GM18502 (cell line): ENCODE data around the gene SMG1.
"Not testable (repeated sequence)": the region's sequence is repeated elsewhere in the genome, so short reads cannot be mapped to it uniquely, and the experiment has no call there.

Source experiments
- ATAC-seq: cut with Tn5 transposase; IDR thresholded peaks from one replicate; pipeline ENCODE4 v1.9.1; 2021; ENCODE audit warnings: mild to moderate bottlenecking; ENCODE audit not compliant: unreplicated experiment, poor library complexity

Gene SMG1

DNA sequence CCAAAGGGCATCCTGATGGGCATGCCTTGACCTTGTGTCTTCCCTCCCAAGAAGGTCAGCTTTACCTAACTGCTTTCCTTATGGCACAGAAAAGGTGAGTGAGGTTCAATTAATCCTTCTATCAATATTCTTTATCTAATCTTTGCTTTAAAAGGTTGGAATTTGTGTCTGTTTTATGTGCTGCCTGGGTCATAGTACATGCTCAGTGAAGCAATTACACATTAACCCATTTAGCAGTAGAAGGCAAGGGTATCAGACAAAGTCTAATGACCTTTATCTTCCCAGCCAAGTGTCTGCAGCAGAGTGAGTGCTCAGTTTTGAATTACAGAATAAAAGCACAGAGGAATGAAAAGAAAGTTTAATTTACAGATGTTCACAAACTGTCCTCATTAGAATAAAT is 63.3 kb downstream of the SMG1 start:
- ATAC-seq, result not testable (repeated sequence)

DNA sequence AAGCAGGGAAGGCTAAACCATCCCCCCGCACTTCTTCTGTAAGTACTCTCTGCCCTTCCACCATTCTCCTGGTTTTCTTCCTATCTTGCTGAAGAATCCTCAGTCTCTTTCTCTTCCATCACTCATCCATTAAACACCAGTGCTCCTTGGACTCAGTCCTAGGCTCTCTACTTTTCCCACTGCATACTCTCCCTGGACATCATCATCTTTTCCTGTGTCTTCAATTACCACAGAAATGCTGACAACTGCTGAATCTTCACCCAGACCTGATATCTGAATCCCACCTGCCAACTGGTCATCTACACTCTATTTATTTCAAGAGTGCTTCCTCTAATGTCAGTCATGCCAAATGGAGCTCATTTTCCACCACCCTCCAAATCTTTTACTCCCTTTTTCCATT is 71.0 kb downstream of the SMG1 start:
- no peak for ATAC-seq

DNA sequence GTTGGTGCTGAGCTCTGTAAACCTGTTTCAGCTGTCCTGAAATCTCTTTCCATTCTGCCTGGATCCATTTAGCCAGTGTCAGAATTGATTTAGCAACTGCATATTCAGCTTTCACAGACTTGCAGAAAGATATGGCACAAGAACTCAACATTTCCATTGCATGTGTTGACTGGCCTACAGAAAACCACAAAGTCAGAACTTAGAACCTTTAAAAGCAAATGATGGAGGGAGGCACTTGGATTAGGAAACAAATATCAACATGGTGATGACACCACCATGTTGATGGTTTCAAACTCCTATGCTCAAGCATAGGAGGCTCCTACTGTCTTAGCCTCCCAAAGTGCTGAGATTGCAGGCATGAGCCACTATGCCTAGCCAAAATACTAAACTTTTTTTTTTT is 72.5 kb downstream of the SMG1 start:
- no peak for ATAC-seq

DNA sequence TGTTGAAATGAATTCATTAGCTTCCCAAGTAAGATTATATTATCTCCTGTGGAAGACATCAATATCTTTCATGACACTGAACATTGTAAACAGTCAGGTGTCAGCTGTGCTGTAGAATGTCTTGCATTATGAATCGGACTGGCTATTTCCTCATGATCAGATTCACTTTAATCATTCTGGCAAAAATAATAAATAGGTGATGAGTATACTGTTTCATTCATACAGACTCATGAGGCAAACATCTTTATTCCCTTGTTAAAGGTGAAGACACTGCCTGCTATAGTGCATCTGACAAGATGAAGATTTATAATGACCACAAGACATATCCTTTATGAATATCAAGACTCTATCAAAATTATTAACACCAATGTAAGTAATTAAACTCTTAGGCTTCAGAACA is 73.6 kb downstream of the SMG1 start:
- no peak for ATAC-seq

DNA sequence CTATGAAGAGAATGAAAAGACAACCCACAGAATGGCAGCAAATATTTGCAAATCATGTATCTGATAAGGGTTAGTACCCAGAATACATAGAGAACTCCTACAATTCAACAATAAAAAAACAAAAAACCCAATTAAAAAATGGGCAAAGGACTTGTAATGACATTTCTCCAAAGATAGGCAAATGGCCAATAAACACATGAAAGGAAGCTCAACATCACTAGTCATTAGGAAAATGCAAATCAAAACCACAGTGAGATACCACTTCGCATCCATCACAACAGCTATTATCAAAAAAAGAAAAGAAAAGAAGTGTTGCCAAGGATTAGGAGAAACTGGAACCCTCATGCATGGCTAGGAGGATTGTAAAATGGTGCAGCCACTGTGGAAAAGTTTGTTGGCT is 79.8 kb downstream of the SMG1 start:
- no peak for ATAC-seq

DNA sequence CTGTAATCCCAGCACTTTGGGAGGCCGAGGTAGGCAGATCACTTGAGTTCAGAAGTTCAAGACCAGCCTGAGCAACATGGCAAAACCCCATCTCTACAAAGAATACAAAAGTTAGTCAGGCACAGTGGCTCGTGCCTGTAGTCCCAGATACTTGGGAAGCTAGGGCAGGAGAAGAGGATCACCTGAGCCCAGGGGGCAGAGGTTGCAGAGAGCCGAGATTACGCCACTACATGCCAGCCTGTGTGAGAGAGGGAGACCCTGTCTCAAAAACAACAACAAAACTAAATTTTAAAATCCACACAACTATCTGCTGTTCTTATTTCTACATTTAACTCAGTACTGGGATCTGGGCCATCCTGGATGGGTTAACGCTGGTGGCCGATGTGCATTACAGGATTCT is 83.6 kb downstream of the SMG1 start:
- no peak for ATAC-seq

DNA sequence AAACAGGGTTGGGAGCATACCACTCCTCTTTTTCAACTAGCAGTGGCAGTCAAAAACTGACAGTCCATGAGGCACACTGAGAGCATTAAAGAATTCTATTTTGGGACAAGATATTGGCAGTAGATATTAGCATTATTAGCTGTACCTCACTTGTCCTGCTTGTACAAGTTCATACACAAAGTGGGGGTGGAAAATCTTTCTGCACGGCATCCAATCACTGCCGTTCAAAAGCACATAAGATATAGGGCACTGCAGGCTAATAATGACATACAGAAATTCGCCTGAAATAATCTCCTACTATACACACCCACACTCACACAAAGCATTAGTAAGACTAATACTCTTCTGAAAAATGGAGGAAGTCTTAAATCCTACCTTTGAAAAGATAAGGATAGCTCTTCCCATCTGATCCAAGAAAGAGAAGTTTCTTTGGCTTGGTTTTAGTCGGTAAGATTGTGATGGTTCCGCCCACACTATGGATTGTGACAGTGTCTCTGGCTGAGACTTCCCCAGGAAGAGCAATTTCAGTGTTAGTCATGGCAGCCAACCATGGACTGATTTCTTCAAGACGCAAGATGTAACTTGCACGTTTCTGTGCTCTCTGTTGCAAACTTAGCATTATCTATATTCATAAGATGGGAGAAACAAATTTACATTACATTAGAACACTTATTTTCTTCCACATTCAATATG is 84.2 kb downstream of the SMG1 start:
- ATAC-seq, result no peak

DNA sequence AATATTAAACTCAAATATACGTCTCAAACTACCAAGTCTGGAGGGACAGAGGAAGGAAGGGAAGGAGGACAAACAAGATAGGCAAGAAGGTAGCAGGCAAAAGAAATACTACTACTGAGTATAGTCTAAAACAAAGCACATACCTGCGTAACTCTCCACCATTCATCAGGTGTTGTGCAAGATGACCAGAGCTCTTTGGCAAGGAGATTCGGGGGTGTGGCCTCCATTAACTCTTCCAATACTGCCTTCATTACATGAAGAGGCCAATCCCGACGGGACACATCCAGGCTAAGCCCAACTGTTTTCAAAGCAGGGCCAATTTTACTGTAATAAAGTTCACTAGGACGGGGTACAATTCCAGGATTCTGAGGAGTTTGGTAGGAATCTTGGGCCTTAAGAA is 86.7 kb downstream of the SMG1 start:
- ATAC-seq, result no peak

DNA sequence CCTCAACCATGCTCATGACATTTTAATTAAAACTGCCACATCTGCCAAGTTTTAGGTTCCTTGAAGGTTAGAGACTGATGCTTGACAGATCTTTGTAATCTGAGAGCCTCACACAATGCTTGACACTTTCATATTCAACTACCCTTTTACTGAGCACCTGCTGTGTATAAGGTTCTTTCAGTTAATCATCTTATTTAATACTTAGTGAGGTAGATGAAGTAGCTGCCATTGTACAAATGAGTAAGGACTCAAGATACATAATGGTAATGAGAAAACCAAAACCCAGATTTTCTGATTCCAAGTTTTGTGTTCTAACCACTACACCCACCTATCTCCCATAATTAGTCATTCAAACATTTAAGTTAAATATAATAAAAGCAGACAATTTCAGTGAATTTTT is 89.5 kb downstream of the SMG1 start:
- no peak for ATAC-seq

DNA sequence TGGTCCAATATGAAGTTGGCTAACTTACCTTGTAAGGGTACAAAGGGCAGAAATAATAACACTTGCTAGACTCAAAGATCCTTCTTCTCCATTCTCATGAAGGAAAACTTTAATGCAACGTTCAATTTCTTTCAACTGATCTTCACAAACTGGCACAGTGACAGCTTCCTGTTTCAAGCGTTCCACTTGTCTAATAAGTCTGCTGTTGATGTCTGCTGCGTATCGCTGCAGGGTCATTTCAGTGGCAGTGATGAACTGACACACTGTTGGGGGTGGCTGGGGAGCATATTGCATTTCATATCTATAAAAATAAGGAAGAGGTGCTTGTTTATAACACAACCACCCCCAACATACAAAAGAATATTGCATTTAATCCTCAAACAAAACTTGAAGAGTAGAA is 91.3 kb downstream of the SMG1 start:
- no peak for ATAC-seq

DNA sequence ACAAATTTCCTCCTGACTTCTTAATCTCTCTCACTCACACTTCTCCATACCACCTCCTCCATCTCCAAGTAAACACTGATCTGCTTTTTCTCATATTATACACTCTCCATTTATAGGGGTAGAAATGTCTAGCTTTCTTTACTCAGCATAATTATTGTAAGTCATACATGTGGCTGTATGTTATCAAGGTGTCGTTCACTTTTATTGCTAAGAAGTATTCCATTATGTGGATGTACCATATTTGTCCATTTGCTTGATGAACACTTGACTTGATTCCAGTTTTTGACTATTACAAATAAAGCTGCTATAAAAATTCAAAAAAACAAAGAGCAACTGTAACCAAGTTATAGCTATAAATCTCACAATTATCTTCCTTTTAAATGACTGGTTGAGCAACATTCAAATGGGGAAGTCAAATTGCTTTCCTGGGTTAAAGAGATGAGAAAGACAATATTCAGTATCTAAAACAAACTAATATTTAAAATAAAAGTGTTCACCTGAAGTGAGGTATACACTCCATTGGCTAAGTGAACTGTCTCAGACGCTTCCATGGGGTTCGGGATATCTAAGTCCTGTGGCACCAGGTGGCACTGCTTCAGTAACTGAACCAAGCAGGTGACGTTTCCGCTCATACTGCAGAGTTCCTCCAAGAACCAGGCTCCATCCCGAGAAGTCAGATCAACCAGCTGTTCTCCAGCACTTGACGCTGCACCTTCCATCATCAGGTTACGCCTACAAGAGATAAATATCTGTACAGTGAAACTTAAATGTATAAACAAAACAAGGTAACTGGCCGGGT is 92.3 kb downstream of the SMG1 start:
- no peak for ATAC-seq

DNA sequence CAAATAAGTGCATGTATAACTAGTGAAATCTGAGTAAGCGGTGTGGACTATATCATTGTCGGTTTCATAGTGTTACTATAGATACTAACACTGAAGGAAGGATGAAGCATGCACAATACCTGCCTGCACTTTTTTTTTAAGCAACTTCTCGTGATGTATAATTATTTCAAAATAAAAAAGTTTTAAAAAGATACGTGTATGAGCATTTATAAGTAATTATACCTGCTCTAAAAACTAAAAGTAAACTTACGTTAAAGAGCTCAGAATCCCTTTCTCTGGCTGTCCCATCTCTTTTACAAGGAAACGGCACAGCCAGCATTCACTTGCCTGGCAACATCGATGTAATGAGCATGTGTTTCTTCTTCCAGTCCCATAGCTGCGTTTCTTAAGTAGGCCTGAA is 93.6 kb downstream of the SMG1 start:
- ATAC-seq, result no peak

DNA sequence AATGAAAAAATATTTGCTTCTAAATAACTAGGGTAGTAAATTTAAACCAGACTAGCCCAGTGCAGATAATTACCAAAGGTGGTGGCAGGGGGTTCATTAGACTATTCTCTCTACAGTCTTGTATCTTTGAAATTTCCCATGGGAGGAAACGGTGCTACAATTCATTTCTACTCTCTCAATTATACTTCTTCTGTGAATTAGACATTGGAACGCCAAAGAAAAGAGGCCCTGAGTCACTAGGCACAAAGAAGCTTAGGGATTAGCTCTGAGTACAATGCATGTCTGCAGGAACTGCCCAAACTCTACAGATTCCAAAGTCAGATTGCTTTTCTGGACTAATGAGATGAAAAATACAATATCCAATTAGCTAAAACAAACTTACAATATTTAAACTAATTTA is 94.2 kb downstream of the SMG1 start:
- ATAC-seq, result no peak

DNA sequence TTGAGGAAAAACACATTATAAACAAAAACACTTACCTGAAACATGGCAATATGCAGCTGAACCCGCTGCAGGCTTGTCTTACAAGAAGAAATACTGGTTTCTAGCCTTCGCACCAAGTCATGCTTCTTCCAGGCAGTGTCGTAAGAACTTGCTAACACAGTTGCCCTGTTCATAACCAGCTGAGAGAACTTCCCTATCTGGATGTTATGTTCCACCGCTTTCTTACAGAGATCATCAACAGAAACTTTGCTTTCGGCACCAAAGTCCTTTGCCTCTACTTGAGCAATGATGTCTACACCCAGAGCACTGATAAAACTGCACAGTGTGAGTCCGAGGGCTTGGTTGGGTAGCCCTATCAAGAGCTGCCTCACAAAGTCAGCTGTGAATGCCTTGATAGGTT is 97.0 kb downstream of the SMG1 start:
- no peak for ATAC-seq

DNA sequence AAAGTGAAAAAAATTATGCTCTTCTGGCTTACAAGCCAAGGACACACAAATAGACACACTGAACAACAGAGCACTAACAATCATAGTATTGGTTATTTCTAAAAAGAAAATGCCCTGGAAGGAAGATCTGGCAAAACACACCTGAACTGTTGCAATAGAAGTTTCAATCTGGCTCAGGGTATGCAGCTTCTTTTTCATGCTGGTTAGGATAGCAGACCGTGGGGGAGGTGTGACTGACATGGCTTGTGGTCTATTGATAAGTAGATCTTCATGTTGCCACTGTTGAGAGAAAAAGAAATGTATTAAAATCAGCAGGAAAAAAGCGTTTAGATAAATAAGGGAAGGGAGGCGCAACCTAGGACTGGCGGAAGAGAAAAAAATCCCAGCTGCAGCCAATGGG is 98.3 kb downstream of the SMG1 start:
- ATAC-seq, result no peak

DNA sequence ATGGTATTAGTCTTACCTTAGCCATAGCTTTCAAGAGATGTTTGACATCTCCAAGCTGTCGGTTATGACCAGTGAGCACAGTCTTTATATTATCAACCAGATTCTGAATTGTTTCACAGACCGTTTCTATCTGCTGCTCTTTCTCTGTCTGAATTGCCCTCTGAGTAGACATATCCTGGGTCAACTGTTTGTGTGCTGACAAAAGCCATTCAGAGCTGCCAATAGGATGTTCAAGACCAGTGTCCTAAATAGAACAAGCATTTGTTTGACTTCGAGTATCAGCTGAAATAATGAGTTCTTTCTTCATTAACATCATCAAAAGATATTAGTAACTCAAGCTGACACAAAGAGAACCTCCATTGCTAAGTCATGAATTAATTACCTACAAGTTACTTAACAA is 109.9 kb downstream of the SMG1 start:
- no peak for ATAC-seq

DNA sequence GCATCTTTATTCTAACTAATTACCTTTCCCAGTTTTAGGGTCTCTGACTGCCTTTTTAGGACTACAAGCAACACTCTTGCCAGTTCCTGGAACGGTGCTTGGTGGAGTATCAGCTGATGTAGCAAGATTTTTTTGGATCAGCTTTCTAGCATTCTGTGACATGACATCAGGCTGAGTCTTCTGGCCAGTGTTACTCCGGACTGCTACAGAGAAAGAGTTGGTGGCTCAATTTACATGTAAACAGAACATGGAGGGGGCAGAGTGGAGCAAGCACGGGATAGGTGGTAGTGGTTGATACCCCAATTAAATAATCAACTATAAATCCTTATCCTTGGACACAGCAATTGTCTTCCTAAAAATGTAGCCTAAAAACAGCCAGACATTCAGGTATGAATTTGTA is 114.3 kb downstream of the SMG1 start:
- no peak for ATAC-seq

DNA sequence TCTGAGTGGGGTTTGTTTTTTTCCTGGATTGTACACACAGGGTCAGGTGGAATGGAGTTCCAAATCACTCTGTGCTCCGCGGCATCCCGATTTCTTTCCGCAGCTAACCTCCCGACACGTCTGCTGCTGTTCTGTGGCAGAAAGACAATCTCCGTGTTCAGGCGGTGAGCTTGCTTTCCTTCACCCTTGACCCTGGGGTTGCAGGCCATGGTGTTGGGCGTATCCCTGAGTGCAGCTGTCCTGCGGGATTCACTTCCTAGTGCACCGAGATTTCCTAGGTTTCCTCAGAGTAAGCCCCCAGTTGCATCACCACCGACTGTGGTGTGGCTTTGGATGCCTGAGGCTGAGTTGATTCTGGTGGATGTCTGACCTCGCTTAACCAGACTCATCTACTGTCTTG is 117.0 kb downstream of the SMG1 start:
- ATAC-seq, result no peak

DNA sequence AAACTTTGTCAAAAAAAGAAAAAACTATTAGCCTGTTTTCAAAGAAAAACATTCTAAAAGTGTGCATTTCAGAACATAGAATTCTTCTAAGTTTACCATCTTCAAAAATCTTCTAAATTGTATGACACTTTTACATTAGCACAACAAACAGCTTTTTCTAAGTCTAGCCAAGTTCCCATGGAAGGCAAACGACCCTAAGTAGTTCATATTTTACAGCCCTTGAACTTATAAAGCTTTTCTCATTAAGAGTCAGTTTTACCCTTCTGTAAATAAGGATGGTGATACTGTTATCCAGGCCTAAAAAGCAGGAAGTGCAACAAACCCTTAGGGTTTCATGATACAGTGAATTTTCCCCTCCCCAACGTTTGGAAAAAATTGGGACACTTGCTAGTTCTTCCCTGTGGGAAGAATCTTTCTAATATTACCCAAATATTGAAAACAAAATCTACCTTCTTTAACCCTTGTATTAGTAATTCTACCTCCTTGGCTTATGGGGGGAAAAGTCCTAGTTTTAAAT is 120.9 kb downstream of the SMG1 start:
- no peak for ATAC-seq

DNA sequence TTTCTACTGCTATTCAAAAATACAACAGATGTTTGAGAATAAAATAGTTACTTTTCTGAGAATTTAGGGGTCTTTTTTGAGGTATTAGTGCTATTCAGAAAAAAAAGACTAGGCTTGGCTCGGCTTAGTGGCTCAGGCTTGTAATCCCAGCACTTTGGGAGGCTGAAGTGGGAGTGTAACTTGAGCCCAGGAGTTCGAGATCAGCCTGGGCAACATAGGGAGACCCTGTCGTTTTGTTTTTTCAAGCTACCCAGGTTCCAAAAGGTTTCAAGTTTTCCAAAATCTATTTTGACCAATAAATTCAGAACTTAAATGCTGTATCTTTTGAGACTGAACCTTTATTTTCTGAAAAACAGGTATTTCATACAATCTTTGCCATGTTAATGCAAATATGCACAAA is 121.7 kb downstream of the SMG1 start:
- no peak for ATAC-seq

DNA sequence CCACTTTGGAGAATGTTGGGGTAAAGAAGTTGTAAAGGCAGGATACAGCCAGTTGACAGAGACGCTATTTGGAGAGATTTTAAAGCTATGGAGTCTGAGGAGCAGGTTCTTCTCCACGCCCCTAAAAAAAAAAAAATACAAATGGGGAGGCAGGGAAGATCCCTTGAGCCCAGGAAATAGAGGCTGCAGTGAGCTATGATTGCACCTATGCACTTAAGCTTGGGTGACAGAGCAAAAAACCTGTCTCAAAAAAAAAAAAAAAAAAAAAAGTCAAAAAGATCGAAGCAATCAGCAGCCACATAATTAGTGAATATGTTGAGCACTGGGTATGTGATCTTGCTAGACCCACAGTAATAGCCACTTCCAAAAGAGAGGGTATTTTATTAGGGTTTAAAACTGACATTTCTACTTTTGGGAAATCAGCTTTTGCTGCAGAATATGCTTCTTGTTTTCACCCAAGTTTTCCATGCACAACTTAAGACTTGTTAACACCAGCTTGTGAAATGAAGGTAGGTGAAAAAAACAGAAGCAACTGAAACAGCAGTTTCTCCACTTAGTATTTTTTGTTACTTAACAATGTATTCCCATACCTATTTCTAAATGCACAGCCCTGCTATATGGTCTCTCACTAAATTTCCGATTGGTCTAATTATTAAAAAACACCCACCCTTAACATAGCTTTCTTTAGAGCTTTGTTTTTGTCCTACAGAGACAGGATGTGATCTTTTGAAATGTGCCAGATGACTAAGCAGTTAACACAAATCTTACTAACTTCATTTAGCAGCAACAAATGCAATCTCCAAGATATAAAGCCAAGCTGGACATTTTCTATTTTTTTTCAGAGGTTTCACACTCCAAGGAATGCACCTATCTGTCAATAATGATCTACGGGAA is 122.4 kb downstream of the SMG1 start:
- no peak for ATAC-seq
